ENCODE measurements around the gene SLPI. TPM values are rescaled to one million over a fixed set of nuclear protein-coding genes. Genes with fewer than 3 reads are reported as not detected.

Gene SLPI
- polyA plus RNA-seq, 3 donors = 0.28 to 0.69 TPM; not detected in 1

DNA sequence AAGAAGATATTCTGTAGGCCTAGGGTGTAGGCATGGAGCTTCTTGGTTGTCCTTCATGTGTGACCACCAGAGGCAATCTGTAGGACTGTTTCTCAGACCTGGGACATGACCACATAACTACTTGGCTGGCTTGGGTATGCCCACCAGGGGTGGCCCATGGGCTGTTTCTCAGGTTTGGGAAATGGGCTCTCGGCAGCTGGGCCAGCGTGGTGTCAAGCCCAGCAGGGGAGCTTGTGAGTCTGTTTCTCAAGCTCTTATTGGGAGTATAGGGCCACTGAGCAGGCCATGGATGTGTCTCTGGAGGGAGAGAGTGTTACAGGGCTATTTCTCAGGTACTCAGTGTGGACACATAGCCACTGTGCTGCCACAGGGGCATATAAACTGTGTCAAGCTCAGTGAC, 35.7 kb downstream of the SLPI start:
- no peak for DNase-seq

DNA sequence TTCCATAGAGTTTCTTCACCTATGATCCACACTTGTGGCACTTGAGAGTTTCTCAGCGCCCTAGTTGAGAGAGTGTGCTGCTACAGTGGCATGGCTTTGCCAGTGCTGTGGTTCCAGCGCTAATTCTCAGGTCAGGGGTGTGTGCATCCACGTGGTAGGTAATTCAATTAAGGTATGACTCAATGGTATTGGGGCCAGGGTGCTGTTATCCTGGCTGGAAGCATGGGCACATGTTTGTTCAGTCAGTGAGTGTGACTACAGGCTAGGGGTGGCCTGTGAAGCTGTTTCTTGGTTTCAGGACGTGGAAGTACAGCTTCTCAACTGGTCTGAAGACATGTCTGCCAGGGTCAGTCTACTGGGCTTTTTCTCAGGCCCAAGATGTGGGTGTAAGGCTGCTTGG, 36.2 kb downstream of the SLPI start:
- no peak for DNase-seq

DNA sequence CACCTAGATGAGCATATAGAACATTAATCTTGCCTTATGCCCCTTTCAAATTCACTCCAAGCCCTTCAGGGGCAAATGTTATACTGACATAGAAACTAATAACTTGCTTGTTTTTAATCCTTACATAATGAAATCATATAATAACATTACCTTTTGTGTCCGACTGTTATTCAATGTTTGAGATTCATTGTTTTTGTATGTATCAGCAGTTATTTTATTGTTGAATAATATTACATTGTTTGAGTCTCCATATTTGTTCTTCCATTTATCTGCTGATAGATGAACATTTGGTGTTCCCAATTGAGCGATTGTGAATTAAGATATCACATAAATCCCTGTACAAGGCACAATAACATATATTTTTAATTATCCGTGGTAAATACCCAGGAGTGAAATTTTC, 41.5 kb downstream of the SLPI start:
- no peak for DNase-seq

- no peak for DNase-seq
These were observed 42.5 kb downstream of the SLPI start for GRCh38 chr20:45211569-45212474.

DNA sequence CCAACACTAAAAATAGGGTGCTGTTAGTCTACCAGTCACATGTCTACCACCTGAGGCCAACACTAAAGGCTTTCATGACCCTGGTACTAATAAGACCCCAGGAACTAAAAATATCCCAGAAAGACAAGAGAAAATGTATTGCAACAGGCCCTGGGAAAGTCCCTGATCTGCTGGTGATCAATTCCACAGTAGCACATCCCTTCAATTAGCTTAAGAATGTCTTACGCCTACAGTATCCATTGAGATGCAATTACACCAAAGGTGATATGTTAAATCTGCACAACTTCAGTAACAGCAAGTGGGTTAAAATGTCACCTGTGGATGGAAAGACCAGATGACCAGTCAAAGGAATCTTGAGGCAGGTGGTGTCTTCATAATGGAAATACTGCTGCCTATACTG, 44.4 kb downstream of the SLPI start:
- DNase-seq = no peak

DNA sequence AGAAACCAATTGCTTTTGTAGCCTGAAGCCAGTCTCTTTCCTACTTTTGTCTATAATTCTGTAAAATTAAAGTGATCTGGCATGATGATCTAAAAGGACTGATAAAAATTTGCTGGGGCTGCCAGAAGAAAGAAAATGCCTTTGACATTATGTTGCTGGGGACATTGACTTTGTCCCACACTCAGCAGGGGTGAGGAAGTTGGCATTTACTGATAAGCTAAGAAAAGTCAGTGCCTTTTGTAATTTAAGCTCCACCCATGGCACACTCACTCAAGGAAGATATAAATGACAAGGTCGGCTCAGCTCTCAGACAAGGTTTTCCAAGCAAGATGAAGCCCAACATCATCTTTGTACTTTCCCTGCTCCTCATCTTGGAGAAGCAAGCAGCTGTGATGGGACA, 47.6 kb downstream of the SLPI start, which contains the start of gene SEMG1:
TSS of gene SEMG1 (plus strand) at position 309 of the 400 bp plus-strand sequence. CDS start at position 330, 21 bp downstream.
- DNase-seq = no peak

Other genes with a start within 250 kb of the SLPI start
- gene KCNS1, start 153.4 kb downstream of the SLPI start, polyA plus RNA-seq (ENCODE audit: insufficient read length in 3 of 3) = under 1 TPM; 0.43 to 0.77 (median 0.55) TPM
- gene WFDC5, start 139.4 kb downstream of the SLPI start, polyA plus RNA-seq (ENCODE audit: insufficient read length in 3 of 3) = not detected
- gene WFDC12, start 130.1 kb downstream of the SLPI start, polyA plus RNA-seq (ENCODE audit: insufficient read length in 3 of 3) = not detected
- gene PI3, start 79.7 kb downstream of the SLPI start, polyA plus RNA-seq (ENCODE audit: insufficient read length in 3 of 3) = not detected
- under 1 TPM in 1 of 3 donors, not detected in 2; 0.16 TPM for gene SEMG1, start 47.5 kb downstream of the SLPI start, polyA plus RNA-seq (ENCODE audit: insufficient read length in 3 of 3)
- gene SEMG2, start 33.2 kb downstream of the SLPI start, polyA plus RNA-seq (ENCODE audit: insufficient read length in 3 of 3) = under 1 TPM in 1 of 3 donors, not detected in 2; 0.10 TPM
- gene RBPJL, start 52.3 kb upstream of the SLPI start, polyA plus RNA-seq (ENCODE audit: insufficient read length in 3 of 3) = not detected
- gene MATN4, start 53.7 kb upstream of the SLPI start, polyA plus RNA-seq (ENCODE audit: insufficient read length in 3 of 3) = under 1 TPM; 0.21 to 0.43 (median 0.34) TPM
- 100 to 1,000 TPM; 136 to 187 (median 157) TPM for gene SDC4, start 93.9 kb upstream of the SLPI start, polyA plus RNA-seq (ENCODE audit: insufficient read length in 3 of 3)
- 10 to 100 TPM; 32.0 to 36.5 (median 36.1) TPM for gene SYS1, start 108.6 kb upstream of the SLPI start, polyA plus RNA-seq (ENCODE audit: insufficient read length in 3 of 3)
- gene TP53TG5, start 123.8 kb upstream of the SLPI start, polyA plus RNA-seq (ENCODE audit: insufficient read length in 3 of 3) = 1 to 10 TPM; 1.3 to 3.0 (median 2.0) TPM
- gene DBNDD2, start 153.7 kb upstream of the SLPI start, polyA plus RNA-seq (ENCODE audit: insufficient read length in 3 of 3) = 10 to 100 TPM; 24.3 to 25.7 (median 24.8) TPM
- gene PIGT, start 161.6 kb upstream of the SLPI start, polyA plus RNA-seq (ENCODE audit: insufficient read length in 3 of 3) = 10 to 100 TPM; 98.2 to 99.1 (median 98.8) TPM
- gene WFDC2, start 215.2 kb upstream of the SLPI start, polyA plus RNA-seq (ENCODE audit: insufficient read length in 3 of 3) = 100 to 1,000 TPM; 204 to 219 (median 205) TPM

Measured in renal pelvis (tissue), 4 donors.